HG02623 (cell line): Measurements from ENCODE around the gene STRA6.

Experiments
- ATAC-seq: cut with Tn5 transposase; IDR thresholded peaks from one replicate; pipeline ENCODE4 v1.9.1; 2021; ENCODE audit warnings: moderate library complexity; ENCODE audit not compliant: unreplicated experiment

The STRA6 gene

GRCh38 chr15:74208496-74208895 is 5.9 kb upstream of the STRA6 start:
- no peak for ATAC-seq

DNA sequence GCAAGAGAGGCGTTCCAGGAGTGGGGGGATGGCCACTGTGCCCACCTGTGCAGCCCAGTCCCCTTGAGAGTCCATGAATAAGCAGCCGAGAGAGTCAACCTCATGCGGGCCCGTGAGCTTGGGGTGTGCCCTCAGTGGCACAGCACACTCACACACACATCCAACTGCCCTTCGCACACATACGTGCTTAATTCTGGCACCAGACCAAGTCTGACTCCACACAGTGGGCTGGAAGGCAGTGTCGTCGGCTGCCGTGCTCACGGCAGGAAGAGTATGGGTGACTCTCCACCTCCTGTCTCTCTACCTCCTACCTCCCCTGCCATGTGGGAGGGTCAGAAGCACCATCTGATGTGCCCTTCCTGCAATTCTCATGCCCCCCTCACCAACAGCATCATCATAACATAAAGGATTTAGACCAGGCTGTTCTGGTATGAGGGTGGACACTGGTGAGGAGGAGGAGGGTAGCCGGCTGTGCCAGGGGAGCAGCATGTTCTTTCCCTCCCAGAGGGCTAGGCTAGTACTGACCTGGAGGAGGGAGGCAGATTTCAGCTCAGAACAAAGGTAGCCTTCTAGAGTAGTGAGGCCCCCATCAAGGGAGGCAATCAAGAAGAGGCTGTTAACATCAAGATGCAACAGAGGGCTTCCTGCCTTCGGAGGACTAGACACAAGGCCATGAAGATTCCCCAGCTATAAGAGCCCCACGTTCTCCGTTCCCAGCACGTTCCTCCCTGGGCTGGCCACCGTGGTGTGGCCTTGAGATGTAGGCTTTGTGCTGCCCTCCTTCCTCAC is 5.3 kb upstream of the STRA6 start:
- no peak for ATAC-seq

- ATAC-seq = no peak
Measured at GRCh38 chr15:74206801-74207281, 4.3 kb upstream of the STRA6 start.

DNA sequence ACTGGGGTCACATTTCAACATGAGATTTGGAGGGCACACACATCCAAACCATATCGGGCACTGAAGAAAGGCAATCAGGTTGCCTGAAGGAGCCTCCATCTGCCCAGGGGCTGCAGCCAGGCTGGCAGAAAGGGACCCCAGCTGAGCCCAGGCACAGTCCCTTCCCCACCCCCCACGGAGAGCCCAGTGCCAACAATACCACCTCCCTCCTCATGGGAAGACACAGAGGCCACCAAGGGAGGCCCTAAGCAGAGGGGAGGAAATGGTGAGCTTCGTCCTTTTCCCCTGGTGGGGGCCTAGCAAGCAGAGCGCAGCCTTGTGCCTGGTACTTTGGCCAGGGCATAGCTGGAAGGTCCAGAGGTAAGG is 3.0 kb upstream of the STRA6 start:
- no peak for ATAC-seq

DNA sequence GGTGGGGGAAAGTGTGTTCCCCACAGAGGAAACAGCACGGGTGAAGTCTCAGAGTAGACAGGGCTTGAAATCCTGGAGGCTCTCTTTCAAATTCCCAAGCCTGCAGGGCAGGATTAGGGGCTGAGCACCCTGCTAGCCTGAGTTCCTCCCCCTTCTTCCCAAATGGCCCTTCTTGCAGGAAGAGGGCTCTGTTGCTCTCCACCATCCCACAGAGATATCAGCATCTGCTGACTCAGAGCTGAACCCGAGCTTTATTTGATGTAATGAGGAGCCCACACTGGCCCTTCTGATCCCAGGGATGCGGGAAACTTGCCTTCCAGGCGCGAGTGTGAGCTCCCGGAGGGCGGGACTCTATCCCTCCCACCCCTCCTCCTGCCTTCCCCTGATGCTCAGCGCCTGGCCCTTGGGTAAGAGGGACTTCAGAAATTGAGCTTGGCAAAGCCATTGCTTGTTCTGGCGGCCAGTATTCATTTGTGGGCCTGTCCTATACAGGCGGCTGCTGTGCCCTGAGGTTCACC is 1.4 kb upstream of the STRA6 start:
- no peak for ATAC-seq

DNA sequence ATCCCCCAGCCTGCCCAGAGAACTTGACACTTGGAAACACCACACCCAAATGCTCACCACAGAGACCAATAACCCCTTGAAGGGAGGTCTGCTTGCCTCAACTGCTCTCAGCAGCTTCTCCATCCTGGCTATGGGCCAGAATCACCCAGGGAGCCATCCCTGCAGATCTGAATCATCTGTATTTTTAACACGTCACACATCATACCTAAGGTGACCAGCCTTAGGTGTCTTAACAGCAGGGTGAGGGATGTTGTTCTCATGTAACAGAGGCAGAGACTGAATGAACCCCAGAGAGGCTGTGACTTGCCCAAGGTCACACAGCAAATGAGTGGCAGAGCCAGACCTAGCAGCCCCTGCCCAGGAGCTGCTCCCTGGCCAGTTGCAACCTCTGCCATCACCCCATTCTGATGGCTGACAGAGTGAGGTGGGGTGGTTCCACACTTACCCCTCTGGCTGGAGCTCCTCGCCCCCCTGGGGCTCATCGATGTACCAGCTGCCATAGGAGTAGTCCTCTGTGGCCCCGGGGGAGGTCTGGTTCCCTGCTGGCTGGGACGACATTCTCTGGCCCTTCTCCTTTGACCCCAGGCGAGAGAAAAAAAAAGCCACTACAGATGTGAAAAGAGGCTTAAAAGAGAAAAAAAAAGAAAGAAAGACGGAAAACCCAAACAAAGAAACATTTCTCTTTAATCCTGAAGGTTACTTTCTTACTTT is 722 bp downstream of the STRA6 start:
- no peak for ATAC-seq

GRCh38 chr15:74200871-74201419 is 1.6 kb downstream of the STRA6 start:
- ATAC-seq = no peak

GRCh38 chr15:74200412-74200815 is 2.2 kb downstream of the STRA6 start:
- no peak for ATAC-seq

DNA sequence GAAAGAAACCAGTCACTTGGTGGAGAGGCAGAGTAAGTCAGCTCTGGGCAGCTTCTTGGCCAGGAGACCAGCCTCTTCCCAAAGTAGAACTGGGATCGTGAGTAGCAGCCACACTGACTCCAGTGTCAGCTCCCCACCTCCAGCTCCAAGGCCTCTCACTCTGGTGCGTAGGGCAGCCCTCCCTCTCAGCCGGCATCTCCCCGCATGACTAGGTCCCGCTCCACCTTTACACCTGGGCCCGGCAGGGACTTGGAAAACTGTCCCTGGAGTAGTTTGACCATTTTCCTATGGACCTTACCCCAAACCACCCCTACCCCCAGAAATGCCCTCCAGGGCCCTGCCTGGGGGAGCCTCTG is 3.3 kb downstream of the STRA6 start:
- no peak for ATAC-seq

DNA sequence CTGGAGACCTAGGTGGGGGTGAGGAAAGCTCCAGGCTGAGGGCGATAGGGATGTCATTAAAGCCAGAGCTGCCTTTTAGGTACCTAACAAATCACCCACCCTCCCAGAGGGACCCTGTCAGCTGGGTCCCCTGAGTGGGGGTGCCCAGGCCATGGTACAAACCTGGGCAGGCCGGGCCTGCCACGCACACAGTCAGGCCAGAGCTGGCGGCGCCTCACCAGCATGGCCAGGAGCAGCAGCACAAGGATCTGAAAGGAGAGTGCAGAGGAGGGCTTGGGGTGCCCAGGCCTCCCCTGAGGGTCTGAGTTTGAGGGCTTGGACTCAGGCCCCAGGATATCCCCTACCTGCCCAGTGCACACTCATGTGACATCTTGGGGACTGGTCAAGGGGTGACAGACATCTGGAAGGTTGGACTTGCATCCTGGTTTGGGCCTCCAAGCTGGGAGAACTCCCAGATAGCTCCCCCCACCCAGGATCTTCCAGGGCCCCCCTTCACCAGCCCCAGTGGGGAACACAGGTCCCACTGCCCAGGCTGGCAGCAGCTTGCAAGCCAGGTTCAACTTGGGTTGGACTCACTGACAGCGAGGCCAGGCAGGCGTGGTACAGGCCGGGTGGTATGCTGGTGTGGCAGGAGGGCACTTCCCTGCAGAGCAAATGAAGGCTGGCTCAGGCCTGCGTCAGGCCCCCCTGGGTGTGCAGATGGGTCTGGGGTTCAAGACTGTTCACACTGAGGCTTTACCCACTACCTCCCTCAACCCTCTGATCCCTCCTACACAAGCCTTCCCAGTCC is 5.2 kb downstream of the STRA6 start:
- no peak for ATAC-seq

DNA sequence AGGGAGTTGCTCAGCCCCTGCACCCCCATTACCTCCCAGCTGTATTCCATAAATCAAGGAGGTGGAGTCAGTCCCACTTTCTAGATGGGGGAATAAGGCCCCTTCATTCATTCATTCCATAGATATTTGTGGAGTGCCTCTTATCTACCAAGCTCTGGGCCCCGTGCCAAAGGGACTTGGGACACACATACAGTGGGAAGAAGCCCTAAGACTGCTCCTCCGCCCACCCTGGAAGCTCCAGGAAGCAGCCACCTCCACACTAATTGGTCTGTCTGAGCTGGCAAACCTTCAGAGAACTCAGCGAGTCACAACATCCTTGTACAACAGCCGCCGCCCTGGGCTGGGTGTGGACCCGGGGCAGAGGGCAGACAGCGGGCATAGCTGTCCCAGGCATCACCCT is 6.4 kb downstream of the STRA6 start:
- no peak for ATAC-seq

DNA sequence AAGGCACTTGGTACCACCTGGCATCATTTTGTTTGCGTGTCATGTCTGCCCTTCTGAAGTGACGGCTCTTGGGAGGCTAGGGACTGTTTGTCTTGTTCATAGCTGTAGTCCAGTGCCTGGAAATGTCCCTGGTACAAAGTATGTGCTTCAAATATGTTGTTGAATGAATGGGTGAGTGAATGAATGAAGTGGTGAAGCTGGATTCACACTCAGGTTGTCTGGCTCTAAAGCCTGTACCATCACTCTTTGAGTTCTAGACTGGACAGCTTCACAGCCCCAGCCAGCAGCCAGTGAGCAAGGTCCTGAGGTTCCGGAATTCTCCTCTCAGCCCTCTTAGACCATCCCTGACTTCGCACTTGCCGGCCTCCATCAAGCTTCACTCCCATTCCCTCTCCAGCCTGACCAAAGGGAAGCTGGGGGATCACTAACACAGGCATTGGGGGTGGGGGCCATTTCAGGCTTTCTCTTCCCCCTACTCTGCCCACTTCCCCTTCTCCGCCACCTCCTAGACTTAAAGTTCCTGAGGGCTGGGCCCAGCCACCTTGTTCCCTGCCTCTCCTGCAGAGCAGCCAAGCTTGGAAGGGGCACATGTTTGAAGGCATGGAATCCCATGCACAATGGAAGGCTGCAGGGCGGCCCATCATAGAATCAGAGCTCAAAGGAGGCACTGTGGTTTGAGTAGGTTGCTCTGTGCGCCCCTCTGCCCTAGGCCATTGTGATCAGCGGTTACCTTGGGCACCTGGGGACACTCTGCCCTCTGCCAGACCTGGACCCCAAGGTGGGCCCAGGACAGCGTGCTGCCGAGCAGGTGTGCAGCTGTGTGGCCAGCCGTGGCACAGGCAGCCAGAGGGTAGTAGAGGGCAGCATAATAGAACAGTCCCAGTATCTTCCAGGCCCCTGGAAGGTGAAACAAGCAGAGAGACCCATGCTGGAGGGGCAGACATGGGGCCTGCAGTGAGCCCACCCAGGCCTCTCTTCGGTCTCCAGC is 7.7 kb downstream of the STRA6 start:
- no peak for ATAC-seq

DNA sequence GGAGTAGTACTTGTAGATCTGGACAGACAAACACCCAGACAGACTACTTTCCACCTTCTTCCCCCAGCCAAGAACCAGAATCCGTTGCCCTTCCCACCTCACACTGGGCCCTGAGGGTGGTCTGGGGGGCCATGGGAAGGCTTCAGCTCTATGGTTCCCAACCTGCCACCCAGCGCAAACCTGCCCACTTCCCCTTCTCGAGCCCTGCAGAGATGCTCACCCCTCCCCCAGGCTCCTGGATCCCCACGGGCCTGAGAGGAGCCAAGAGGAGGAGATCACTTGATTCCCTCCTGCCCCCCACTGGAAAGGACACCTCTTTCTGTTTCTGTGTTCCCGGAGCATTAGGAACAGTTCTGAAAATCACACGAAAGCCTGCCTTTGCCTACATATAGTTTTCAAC is 8.7 kb downstream of the STRA6 start:
- no peak for ATAC-seq

DNA sequence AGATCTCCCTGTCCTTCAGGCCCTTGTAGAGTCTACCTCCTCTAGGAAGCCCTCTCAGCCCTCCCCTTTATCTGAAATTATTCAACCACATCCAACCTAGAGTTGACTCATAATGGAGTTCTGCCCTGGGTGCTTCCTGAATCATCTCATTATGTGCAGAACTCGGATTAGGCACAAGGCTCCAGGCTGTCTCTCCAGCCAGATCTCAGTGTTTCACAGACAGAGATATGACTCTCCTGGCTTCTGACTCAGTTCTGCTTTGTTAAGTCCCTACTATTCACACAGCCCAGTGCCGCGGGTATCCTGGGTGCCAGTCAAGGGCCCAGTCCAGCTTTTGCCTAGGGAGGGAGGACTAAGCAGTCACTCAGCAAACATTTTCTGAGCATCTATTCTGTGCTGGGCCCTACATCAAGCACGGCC is 9.3 kb downstream of the STRA6 start:
- ATAC-seq = no peak

DNA sequence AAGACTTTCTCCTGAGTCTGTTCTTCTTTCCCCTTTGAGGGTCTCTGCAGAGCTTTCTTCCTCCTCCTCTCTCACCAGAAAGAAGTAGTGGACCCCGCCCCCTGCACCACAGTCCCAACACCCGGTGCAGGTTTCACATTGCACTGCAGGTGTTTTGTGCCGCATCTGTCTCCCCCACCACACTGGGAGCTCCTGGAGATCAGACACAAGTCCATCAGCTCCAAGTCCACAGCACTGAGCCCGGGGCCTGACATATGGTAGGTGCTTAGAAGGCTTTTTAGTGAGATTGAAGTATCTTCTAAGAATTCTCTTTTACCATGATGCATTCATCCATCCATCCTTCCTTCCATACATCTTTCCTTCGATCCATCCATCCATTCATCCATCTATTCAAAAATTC is 9.8 kb downstream of the STRA6 start:
- no peak for ATAC-seq

GRCh38 chr15:74191798-74192197 is 10.8 kb downstream of the STRA6 start:
- ATAC-seq = no peak

GRCh38 chr15:74188216-74188615 is 14.4 kb downstream of the STRA6 start:
- no peak for ATAC-seq

DNA sequence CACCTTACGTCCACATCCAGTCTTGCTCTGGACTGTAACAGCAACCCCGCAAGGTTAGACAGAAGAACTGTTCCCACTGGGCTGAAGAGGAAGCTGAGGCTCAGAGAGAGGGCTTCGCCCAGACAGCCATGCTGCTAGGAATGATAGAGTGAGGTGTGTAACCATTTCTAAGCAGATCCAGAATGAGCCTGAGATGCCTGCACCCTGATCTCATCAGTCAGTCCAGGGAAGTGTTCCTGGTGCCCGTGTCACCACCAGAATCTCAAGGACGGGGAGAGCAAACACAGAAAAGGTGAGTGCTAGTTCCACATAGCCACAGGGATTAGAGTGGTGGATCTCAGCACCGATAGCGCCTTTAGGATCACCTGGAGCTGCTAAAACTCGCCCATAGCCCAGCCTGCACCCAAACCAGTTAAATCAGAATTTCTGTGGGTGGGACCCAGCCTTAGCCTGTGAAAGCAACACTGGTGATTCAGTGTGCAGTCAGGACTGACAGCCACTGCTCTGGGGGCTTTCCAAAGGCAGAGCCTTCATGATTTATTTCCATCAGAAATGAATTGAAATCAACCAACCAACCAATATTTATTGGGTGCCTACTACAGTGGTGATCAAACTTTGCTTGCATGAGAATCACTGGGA is 16.8 kb downstream of the STRA6 start:
- no peak for ATAC-seq

DNA sequence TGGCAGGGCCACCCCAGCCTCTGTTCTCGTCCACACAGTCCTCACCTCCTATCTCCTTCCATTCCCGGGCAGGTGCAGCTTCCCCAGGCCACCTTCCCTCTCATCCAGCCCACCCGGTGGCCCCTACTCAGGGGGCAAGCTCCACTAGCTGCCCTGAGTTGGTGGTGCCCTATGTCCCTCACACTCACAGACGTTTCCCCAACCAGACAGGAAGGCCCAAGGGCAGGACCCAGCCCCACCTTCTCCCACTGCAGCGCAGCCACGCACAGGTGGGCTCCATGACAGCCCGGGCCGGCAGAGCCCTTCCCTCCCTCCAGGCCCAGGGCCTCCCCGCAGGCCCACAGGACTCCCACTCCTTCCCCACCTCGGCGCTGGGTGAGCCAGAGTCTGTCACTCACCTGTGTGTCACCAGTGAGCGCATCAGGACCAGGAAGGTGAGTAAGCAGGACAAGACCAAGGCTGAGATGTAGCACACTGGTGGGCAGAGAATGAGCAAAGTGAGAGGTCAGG is 17.9 kb downstream of the STRA6 start:
- ATAC-seq = no peak
